ENCODE measurements around the gene NDUFS8. TPM values are rescaled to one million over a fixed set of nuclear protein-coding genes. Genes with fewer than 3 reads are reported as not detected.

The NDUFS8 gene
- total and polyA plus RNA-seq, 2 of the 13 experiments (the other 11 are each of a cell fraction or from before 2014, with no cell fraction given): 96.7 to 158 TPM

GRCh38 chr11:68009391-68010089 lies 20.9 kb upstream of the NDUFS8 start (continued):
- TF ChIP-seq GTF3A (CRISPR knock-in tag; conservative IDR thresholded peaks at IDR 0.05) (0 out of 2 replicates have a peak, but pooled peaks have one; percentile 5), ZNF788 (CRISPR knock-in tag; IDR thresholded peaks at IDR 0.05; ENCODE audit: borderline replicate concordance) (no peak), CTCF (CRISPR knock-in tag; IDR thresholded peaks at IDR 0.05) (peak; percentile 45), MLX (CRISPR knock-in tag; IDR thresholded peaks at IDR 0.05) (peak; percentile 41; the same call in 1 of the 2 replicates), ZMYM2 (CRISPR knock-in tag; IDR thresholded peaks at IDR 0.05) (no peak), ZNF160 (CRISPR knock-in tag; IDR thresholded peaks at IDR 0.05) (no peak), TOPORS (CRISPR knock-in tag; IDR thresholded peaks at IDR 0.05) (peak; percentile 13; the same call in 1 of the 2 replicates), CENPBD1 (CRISPR knock-in tag; IDR thresholded peaks at IDR 0.05; ENCODE audit: borderline replicate concordance, low read depth) (no peak), RERE (CRISPR knock-in tag; IDR thresholded peaks at IDR 0.05; ENCODE audit: low read depth) (no peak), ZNF567 (CRISPR knock-in tag; IDR thresholded peaks at IDR 0.05; ENCODE audit: borderline replicate concordance) (no peak), SP140L (CRISPR knock-in tag; IDR thresholded peaks at IDR 0.05; ENCODE audit: borderline replicate concordance) (no peak), RXRB (CRISPR knock-in tag; IDR thresholded peaks at IDR 0.05; ENCODE audit: borderline replicate concordance) (peak; percentile 12; the same call in 1 of the 2 replicates), ZNF451 (CRISPR knock-in tag; IDR thresholded peaks at IDR 0.05) (no peak)
